IMR-90 (cell line): ENCODE results near the gene ZSWIM3. TPM values are rescaled to one million over a fixed set of nuclear protein-coding genes. Genes with fewer than 3 reads are reported as not detected.

Experiments
- ATAC-seq: fragments of 200-7000 bp; cut with Tn5 transposase; 2 replicates; pipeline ENCODE4 v1.9.1; 2020; ENCODE audit warnings: low read depth, mild to moderate bottlenecking, moderate library complexity
- Bru-seq: library from RNA; stranded (reverse); fragments of 400-500 nt; gene quantifications from one replicate; lab custom pipeline; 2021; lab: Mats Ljungman, UMichigan
- BruChase-seq, 2 experiments: library from RNA; stranded (reverse); fragments of 400-500 nt; gene quantifications; one replicate each; lab custom pipeline; 2021; lab: Mats Ljungman, UMichigan
- BruUV-seq: library from RNA; stranded (reverse); fragments of 400-500 nt; replicated peaks from 2 replicates; lab custom pipeline; 2021; lab: Mats Ljungman, UMichigan
- CTCF ChIA-PET: fragments of 300-600 bp; formaldehyde crosslinking; extraction: SDS; loops from one replicate; lab custom pipeline; 2021; ENCODE audit warnings: antibody characterized with exemption; lab: Yijun Ruan, JAX
- POLR2A ChIA-PET: fragments of 300-600 bp; sonication (Branson Sonifier 250); formaldehyde crosslinking; loops from one replicate; lab custom pipeline; 2022; ENCODE audit warnings: antibody characterized with exemption; ENCODE audit not compliant: unreplicated experiment; lab: Charles Lee
- DNase-seq: peaks from one replicate; pipeline ENCODE4 v3.0.0; 2013
- H2AFZ ChIP-seq: replicated peaks from 2 replicates; pipeline ENCODE3; 2013; ENCODE audit warnings: low read length, mild to moderate bottlenecking; ENCODE audit not compliant: poor library complexity
- H2AK5ac ChIP-seq: 2 replicates; pipeline ENCODE4 v1.6.1; 2013; ENCODE audit warnings: low read depth, low read length, inconsistent platforms
- H2AK9ac ChIP-seq: replicated peaks from 2 replicates; pipeline ENCODE3; 2013; ENCODE audit warnings: mild to moderate bottlenecking, low read depth, low read length, moderate library complexity; ENCODE audit not compliant: poor library complexity
- H2BK120ac ChIP-seq: 2 replicates; pipeline ENCODE4 v1.6.1; 2013; ENCODE audit warnings: low read depth, low read length, inconsistent platforms
- H2BK15ac ChIP-seq: 3 replicates; pipeline ENCODE4 v1.6.1; 2013; ENCODE audit warnings: low read depth, low read length, inconsistent platforms
- H2BK20ac ChIP-seq: 2 replicates; pipeline ENCODE4 v1.6.1; 2013; ENCODE audit warnings: low read depth, mild to moderate bottlenecking, inconsistent platforms, low read length, moderate library complexity
- H2BK5ac ChIP-seq: 2 replicates; pipeline ENCODE4 v1.6.1; 2013; ENCODE audit warnings: mild to moderate bottlenecking, low read depth, low read length, inconsistent platforms; ENCODE audit not compliant: poor library complexity, severe bottlenecking
- H3K14ac ChIP-seq: replicated peaks from 2 replicates; pipeline ENCODE4 v1.6.1; 2013; ENCODE audit warnings: low read depth, low read length, inconsistent platforms
- H3K18ac ChIP-seq: 2 replicates; pipeline ENCODE4 v1.6.1; 2013; ENCODE audit warnings: low read depth, low read length, control low read depth
- H3K23ac ChIP-seq: 2 replicates; pipeline ENCODE4 v1.6.1; 2013; ENCODE audit warnings: low read depth, low read length, inconsistent platforms
- H3K27ac ChIP-seq: 2 replicates; pipeline ENCODE4 v1.5.1; 2013; ENCODE audit warnings: mild to moderate bottlenecking, control low read depth, low read length; ENCODE audit not compliant: insufficient read depth
- H3K27me3 ChIP-seq: 2 replicates; pipeline ENCODE4 v1.6.1; 2013; ENCODE audit warnings: low read length; ENCODE audit not compliant: control insufficient read depth, insufficient read depth
- H3K36me3 ChIP-seq: 2 replicates; pipeline ENCODE4 v1.6.1; 2013; ENCODE audit warnings: low read length, mixed read lengths; ENCODE audit not compliant: control insufficient read depth, insufficient read depth
- H3K4ac ChIP-seq: 2 replicates; pipeline ENCODE4 v1.6.1; 2013; ENCODE audit warnings: low read depth, low read length, inconsistent platforms
- H3K4me1 ChIP-seq: 2 replicates; pipeline ENCODE4 v1.6.1; 2013; ENCODE audit warnings: low read length, mixed read lengths; ENCODE audit not compliant: control insufficient read depth, insufficient read depth
- H3K4me2 ChIP-seq: 2 replicates; pipeline ENCODE4 v1.6.1; 2013; ENCODE audit warnings: low read depth, mild to moderate bottlenecking, control low read depth, low read length, moderate library complexity
- H3K4me3 ChIP-seq: 2 replicates; pipeline ENCODE4 v1.5.1; 2013; ENCODE audit warnings: low read depth, mild to moderate bottlenecking, control low read depth, low read length, moderate library complexity; ENCODE audit not compliant: insufficient read depth
- H3K56ac ChIP-seq: 2 replicates; pipeline ENCODE4 v1.6.1; 2013; ENCODE audit warnings: low read length, inconsistent platforms; ENCODE audit not compliant: insufficient read depth; ENCODE audit errors: extremely low read depth
- H3K79me1 ChIP-seq, 2 experiments: 2 replicates each; pipeline ENCODE4 v1.6.1; 2013; ENCODE audit warnings: low read length in 2 of 2, inconsistent platforms in 1 of 2, low read depth in 1 of 2
- H3K9ac ChIP-seq: 2 replicates; pipeline ENCODE4 v1.6.1; 2013; ENCODE audit warnings: low read depth, low read length, control low read depth
- H3K9me1 ChIP-seq: 2 replicates; pipeline ENCODE4 v1.6.1; 2013; ENCODE audit warnings: low read length, inconsistent platforms; ENCODE audit not compliant: insufficient read depth
- H3K9me3 ChIP-seq: 2 replicates; pipeline ENCODE4 v1.6.1; 2013; ENCODE audit warnings: low read length; ENCODE audit not compliant: control insufficient read depth, insufficient read depth
- H4K20me1 ChIP-seq: 2 replicates; pipeline ENCODE4 v1.6.1; 2013; ENCODE audit warnings: low read length, inconsistent platforms; ENCODE audit not compliant: insufficient read depth
- H4K5ac ChIP-seq: 2 replicates; pipeline ENCODE4 v1.6.1; 2013; ENCODE audit warnings: mild to moderate bottlenecking, low read depth, low read length, control low read depth
- H4K8ac ChIP-seq, 2 experiments: 2 replicates each; pipeline ENCODE4 v1.6.1; 2013; ENCODE audit warnings: low read depth in 2 of 2, low read length in 2 of 2, control low read depth in 1 of 2, inconsistent platforms in 1 of 2
- H4K91ac ChIP-seq: 2 replicates; pipeline ENCODE4 v1.6.1; 2013; ENCODE audit warnings: low read depth, low read length, inconsistent platforms; ENCODE audit not compliant: insufficient read depth
- BHLHE40 ChIP-seq: fragments of 150-350 bp; IDR thresholded peaks from 2 replicates; pipeline ENCODE4 v1.6.1; 2016; ENCODE audit warnings: mild to moderate bottlenecking, low read depth, low read length
- FOS ChIP-seq: fragments of 150-350 bp; IDR thresholded peaks from 2 replicates; pipeline ENCODE4 v1.6.1; 2016; ENCODE audit warnings: low read depth, low read length
- MAFK ChIP-seq: IDR thresholded peaks from 2 replicates; pipeline ENCODE4 v1.6.1; 2012; ENCODE audit warnings: low read depth, low read length, improper control_type of control experiment
- MAZ ChIP-seq: IDR thresholded peaks from 2 replicates; pipeline ENCODE4 v1.6.1; 2012; ENCODE audit warnings: low read depth, mild to moderate bottlenecking, low read length, improper control_type of control experiment, moderate library complexity, borderline replicate concordance
- RAD21 ChIP-seq: IDR thresholded peaks from 2 replicates; pipeline ENCODE4 v1.6.1; 2012; ENCODE audit warnings: low read length, improper control_type of control experiment
- RCOR1 ChIP-seq: IDR thresholded peaks from 2 replicates; pipeline ENCODE4 v1.6.1; 2012; ENCODE audit warnings: mild to moderate bottlenecking, low read length, improper control_type of control experiment; ENCODE audit not compliant: insufficient replicate concordance
- RFX5 ChIP-seq: IDR thresholded peaks from 2 replicates; pipeline ENCODE4 v1.8.0; 2012; ENCODE audit warnings: low read depth, mild to moderate bottlenecking, low read length, moderate library complexity
- SMC3 ChIP-seq: fragments of 150-350 bp; IDR thresholded peaks from 2 replicates; pipeline ENCODE4 v1.6.1; 2016; ENCODE audit warnings: low read depth, mild to moderate bottlenecking, antibody characterized with exemption, low read length, moderate library complexity
- WGBS, 2 experiments: methylation state at CpG; one replicate each; pipeline versions ENCODE4 v1.1.5 to v1.1.7; 2013; ENCODE audit warnings: missing lambda C conversion rate in 2 of 2; ENCODE audit not compliant: insufficient read length in 1 of 2; ENCODE audit errors: extremely low coverage in 2 of 2; 5-methylcytosine and 5-hydroxymethylcytosine counted together
- dilution Hi-C: fragments of 300-500 bp; cut with HindIII; formaldehyde crosslinking; loops from one replicate; pipeline ENCODE4 v1.14.3; 2018; ENCODE audit warnings: low sequenced_read_pairs; ENCODE audit not compliant: unreplicated experiment
- in situ Hi-C: fragments of 300-500 bp; cut with MboI; formaldehyde crosslinking; loops from 3 replicates; pipeline ENCODE4 v1.14.3; 2019; ENCODE audit warnings: low sequenced_read_pairs, inconsistent platforms, mixed read lengths
- intact Hi-C: fragments of 100-400 bp; cut with micrococcal nuclease; formaldehyde crosslinking; loops from 2 replicates; pipeline ENCODE4 v1.10.0; 2022
- long read RNA-seq: library from polyadenylated mRNA; unstranded; transcript quantifications from one replicate; pipeline ENCODE4 v2.0.0, GENCODE V29; 2021; ENCODE audit not compliant: unreplicated experiment
- polyA plus RNA-seq, 3 experiments: library from polyadenylated mRNA; depleted of rRNA; stranded (reverse); fragments of >200 nt; gene quantifications; 2 replicates each; pipeline ENCODE4 v1.2.3, GENCODE V29; 2012; ENCODE audit warnings: low replicate concordance in 1 of 3
- total RNA-seq: library from RNA; depleted of rRNA; stranded (reverse); fragments of >200 nt; gene quantifications from 2 replicates; pipeline ENCODE4 v1.2.3, GENCODE V29; 2012; rRNA removed
- TF ChIP-seq, protein P1 (sequence below): fragments of 150-350 bp; IDR thresholded peaks from 2 replicates; pipeline ENCODE4 v1.6.1; 2017; ENCODE audit warnings: mild to moderate bottlenecking, antibody characterized with exemption, low read length, low read depth
- TF ChIP-seq, protein P2 (sequence below): conservative IDR thresholded peaks from 2 replicates; pipeline ENCODE4 v1.5.1; 2012; ENCODE audit warnings: mild to moderate bottlenecking, low read depth, low read length, improper control_type of control experiment

The ZSWIM3 gene
- total RNA-seq: 8.1 and 8.6 TPM in 2 replicates
- polyA plus RNA-seq (2012; rRNA removed): 2.8 and 3.3 TPM in 2 replicates
- polyA plus RNA-seq (2012; cell fraction: cytosol; rRNA removed): 1.6 and 2.3 TPM in 2 replicates
- 3.4 and 3.5 TPM in 2 replicates for polyA plus RNA-seq (2012; cell fraction: nucleus; rRNA removed; ENCODE audit: low replicate concordance)
- Bru-seq, nascent RNA: percentile 45 among the genes with signal in this experiment
- BruChase-seq, experiment 1, labeled RNA remaining after a 6-hour chase: percentile 61 among the genes with signal in this experiment
- BruChase-seq, experiment 2, labeled RNA remaining after a 2-hour chase: percentile 47 among the genes with signal in this experiment
- long read RNA-seq, transcript ZSWIM3-201 (2 exons, 2,773 nt): major isoform, 6 of 7 reads
- long read RNA-seq, partial matches to known transcripts: 1 of 7 reads
- long read RNA-seq, other reads (novel, unspliced or antisense): 0 of 7 reads

DNA sequence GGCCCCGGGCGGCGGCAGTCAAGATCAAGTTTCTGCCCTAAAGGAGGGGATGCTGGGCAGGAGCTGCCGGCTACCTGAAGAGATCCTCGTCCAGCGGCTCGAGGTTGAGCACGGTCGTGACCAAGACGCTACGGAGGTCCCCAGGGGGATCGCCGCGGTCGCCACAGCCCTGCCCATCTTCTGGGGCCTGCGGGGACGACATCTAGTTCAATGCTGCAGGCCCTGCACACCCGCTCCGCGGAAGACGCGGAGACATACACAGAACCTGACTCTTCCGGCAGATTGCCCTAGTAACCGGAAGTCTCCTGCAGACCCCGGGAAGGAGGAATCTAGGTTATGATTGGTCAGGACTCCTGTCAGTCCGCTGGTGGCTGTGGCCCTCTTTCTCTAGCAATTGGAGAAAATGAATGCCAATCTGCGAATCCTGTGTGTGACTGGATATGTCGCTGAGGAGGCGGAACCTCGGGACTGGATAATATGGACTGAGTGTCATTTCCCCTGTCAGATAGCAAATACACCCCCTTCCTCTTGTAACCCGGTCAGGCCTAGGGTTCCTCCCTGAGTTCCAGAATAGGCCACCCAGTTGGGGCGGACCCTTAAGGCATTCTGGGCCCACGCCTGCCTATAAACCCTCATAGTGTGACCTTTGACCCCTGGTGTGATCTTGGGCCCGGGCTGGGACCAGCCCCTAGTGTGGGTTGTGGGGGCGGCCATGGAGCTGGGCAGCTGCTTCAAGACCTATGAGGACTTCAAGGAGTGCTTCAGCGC is at the start of gene ZSWIM3, which contains the start of gene ACOT8:
Gene ZSWIM3, plus strand, starts transcription at position 501 of the 768 bp plus-strand sequence. Its CDS starts 212 bp downstream, at position 713.
Gene ACOT8, minus strand, starts transcription at position 279 of the 768 bp plus-strand sequence. Its CDS starts 77 bp downstream, at position 202.
- peak within 1 kb of the TSS; percentile 77 for H3K4me3 ChIP-seq
- peak within 1 kb of the TSS; percentile 90 for H3K14ac ChIP-seq
- H4K20me1 ChIP-seq: no peaks in the 10 kb centered on the region
- peak within 1 kb of the TSS; percentile 82 to 95 for H4K8ac ChIP-seq
- DNase-seq (peak; percentile 100), ATAC-seq (peak; percentile 99)
- peak within 1 kb of the TSS; percentile 30; the same call in 1 of the 2 replicates for H2BK120ac ChIP-seq
- peak within 1 kb of the TSS; percentile 80 for H3K9ac ChIP-seq
- H3K9me1 ChIP-seq: peaks cover 8% of the 10 kb centered on the region
- peaks cover 8% of the 10 kb centered on the region; the same call in 1 of the 2 replicates for H3K4me1 ChIP-seq
- CTCF ChIA-PET: no interaction called here
- in situ Hi-C loops: no loop called here
- H3K4me2 ChIP-seq: peak within 1 kb of the TSS; percentile 95
- H3K23ac ChIP-seq: peak within 1 kb of the TSS; percentile 81
- no peaks in the 10 kb centered on the region for H3K27me3 ChIP-seq
- peak within 1 kb of the TSS; percentile 74 for H2AK5ac ChIP-seq
- intact Hi-C loops: loop anchor here (2.0 kb wide), 1 partner anchor 78 kb away; the partner anchor contains the start of gene PCIF1
- peak within 1 kb of the TSS; percentile 6; the same call in 1 of the 2 replicates for H3K18ac ChIP-seq
- POLR2A ChIA-PET: interaction anchor here (0.9 kb wide), 1 partner anchor 23 kb away, joined by 3 read pairs; no protein-coding TSS in a partner anchor
- peaks cover 6% of the 10 kb centered on the region; the same call in 1 of the 2 replicates for H3K36me3 ChIP-seq
- peak within 1 kb of the TSS; percentile 72 for H2BK5ac ChIP-seq
- H3K9me3 ChIP-seq: no peaks in the 10 kb centered on the region
- no peak within 1 kb of the TSS for H2BK15ac ChIP-seq
- H3K27ac ChIP-seq: peak within 1 kb of the TSS; percentile 78
- peak within 1 kb of the TSS; percentile 92 for H2AK9ac ChIP-seq
- H4K5ac ChIP-seq: peak within 1 kb of the TSS; percentile 91
- H3K4ac ChIP-seq: peak within 1 kb of the TSS; percentile 94
- peak within 1 kb of the TSS; percentile 97 for H2AFZ ChIP-seq
- WGBS, 2 experiments: 2% methylated on average over 16 of the region's 36 CpGs; no CpG with 5 or more reads in 1 of the 2 experiments
- BruUV-seq: no TSS peak
- dilution Hi-C loops: no loop called here
- H3K79me1 ChIP-seq: peaks cover 25 to 63% of the 10 kb centered on the region in 2 experiments
- peak within 1 kb of the TSS; percentile 78 for H4K91ac ChIP-seq
- H3K56ac ChIP-seq: peak within 1 kb of the TSS; percentile 25; the same call in 1 of the 2 replicates
- H2BK20ac ChIP-seq: no peak within 1 kb of the TSS
- TF ChIP-seq, protein P1, sequence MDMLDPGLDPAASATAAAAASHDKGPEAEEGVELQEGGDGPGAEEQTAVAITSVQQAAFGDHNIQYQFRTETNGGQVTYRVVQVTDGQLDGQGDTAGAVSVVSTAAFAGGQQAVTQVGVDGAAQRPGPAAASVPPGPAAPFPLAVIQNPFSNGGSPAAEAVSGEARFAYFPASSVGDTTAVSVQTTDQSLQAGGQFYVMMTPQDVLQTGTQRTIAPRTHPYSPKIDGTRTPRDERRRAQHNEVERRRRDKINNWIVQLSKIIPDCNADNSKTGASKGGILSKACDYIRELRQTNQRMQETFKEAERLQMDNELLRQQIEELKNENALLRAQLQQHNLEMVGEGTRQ: no peak
- no peak for TF ChIP-seq SMC3
- TF ChIP-seq MAFK: peak; percentile 33; the same call in 1 of the 2 replicates
- TF ChIP-seq FOS: peak; percentile 74; the same call in 1 of the 2 replicates
- TF ChIP-seq RFX5: no peak
- TF ChIP-seq, protein P2, sequence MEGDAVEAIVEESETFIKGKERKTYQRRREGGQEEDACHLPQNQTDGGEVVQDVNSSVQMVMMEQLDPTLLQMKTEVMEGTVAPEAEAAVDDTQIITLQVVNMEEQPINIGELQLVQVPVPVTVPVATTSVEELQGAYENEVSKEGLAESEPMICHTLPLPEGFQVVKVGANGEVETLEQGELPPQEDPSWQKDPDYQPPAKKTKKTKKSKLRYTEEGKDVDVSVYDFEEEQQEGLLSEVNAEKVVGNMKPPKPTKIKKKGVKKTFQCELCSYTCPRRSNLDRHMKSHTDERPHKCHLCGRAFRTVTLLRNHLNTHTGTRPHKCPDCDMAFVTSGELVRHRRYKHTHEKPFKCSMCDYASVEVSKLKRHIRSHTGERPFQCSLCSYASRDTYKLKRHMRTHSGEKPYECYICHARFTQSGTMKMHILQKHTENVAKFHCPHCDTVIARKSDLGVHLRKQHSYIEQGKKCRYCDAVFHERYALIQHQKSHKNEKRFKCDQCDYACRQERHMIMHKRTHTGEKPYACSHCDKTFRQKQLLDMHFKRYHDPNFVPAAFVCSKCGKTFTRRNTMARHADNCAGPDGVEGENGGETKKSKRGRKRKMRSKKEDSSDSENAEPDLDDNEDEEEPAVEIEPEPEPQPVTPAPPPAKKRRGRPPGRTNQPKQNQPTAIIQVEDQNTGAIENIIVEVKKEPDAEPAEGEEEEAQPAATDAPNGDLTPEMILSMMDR: no peak
- no peak; the same call in 1 of the 2 replicates for TF ChIP-seq MAZ
- TF ChIP-seq BHLHE40: peak; percentile 46; the same call in 1 of the 2 replicates
- no peak for TF ChIP-seq RCOR1
- no peak for TF ChIP-seq RAD21
